Measurements from ENCODE around the gene STK39.
"Not testable (repeated sequence)": the region's sequence is repeated elsewhere in the genome, so short reads cannot be mapped to it uniquely, and the experiment has no call there.

Gene STK39

DNA sequence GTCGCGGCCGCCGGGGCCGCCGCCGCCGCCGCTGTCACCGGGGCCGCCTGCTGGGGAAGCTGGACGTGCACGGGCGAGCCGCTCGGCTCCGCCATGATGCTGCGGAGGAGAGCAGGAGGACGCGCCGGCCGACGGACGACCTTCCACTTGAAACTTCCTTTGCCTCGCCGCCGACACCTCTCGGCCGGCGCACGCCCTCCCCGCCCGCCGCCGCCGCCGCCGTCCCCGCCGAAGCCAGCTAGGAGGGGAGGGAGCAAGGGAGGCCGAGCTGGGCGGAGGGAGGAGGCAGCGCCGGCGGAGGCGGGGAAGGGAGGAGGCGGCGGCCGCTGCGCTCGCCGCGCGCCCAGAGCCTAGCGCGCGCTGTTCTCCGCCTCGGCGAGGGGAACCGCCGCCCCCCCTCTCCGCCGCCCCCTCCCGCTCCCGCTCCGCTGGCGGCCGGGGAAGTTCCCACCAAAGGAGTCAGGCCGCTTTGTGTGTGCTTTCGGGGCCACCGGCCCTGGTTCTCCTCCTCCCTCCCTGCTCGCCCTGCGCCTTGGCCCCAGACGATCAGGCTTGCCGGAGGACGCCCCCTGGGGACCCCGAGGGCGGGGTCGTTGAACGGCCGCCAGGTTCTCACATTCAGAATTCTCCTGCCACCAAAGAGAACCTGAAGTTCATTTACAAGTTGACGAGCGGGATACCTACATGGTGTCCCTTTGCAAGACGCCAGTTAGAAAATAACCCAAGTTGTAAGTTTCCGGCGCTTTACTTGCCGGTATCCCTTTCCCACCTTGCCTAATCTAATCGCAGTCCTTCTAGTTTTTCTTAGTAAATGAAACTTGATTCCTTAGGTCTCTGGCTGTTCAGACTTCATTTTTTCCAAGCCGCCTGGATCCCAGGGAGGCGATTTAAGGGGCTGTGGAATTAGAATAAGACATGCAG, at the start of gene STK39:
Gene STK39 (minus strand): TSS at position 255 of the 921 bp plus-strand sequence. CDS start 160 bp downstream, at position 95.
- DNase-seq (ENCODE audit: low read depth): peak; percentile 72

DNA sequence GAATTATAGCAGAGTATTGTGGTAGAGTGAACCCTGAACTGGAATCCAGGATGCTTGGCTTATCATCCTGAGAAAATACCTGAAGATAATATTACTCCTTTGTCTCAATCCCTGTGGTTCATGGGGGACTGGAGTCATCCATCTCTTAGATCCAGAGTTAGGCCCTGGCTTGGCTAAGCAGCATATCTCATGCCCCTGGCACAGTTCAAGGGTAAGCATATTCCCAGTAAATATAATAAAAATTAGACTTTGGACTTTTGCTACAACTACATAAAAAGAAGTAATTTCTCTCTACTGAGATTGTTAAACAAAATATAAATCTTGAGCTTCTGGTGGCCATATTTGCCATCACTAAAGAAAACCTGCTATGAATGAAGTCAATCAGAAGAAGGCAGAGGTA, 47.7 kb upstream of the STK39 start:
- DNase-seq (ENCODE audit: low read depth): no peak

DNA sequence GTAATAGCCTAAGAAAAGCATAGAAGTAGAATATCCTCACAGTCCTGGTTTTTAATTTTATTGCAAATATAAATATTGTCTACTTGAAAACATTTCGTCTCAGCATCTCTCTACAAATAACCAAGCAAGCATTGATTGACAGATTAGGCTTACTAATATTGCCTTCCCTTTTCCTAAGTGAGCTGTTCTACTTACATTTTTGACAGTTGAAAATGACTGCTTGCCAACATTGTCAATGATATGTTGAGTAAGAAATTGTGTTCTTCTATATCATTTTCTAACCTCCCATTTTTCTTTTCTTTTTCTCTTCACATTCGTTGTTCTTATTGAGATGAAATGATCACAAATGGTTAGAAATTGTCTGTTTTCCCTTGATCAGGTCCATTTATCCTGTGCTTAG, 47.0 kb upstream of the STK39 start:
- no peak for DNase-seq (ENCODE audit: low read depth)

DNA sequence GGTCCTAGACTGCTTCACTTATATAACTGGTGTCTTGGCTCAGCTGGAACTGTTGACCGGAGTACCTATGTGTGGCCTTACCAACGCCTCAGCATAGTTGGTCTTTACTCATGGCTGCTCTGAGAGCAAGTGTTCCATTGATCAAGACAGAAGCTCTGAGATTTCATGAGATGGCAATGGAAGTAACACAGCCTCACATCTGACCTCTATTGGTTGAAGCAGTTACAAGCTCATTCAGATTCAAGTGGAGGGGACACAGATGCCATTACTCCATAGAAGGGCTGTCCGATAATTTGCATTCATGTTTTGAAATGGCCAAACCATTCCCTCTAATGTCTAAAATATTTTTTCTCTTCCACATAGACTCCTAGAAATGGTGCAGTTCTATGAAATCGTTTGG, 46.4 kb upstream of the STK39 start:
- DNase-seq (ENCODE audit: low read depth): no peak

DNA sequence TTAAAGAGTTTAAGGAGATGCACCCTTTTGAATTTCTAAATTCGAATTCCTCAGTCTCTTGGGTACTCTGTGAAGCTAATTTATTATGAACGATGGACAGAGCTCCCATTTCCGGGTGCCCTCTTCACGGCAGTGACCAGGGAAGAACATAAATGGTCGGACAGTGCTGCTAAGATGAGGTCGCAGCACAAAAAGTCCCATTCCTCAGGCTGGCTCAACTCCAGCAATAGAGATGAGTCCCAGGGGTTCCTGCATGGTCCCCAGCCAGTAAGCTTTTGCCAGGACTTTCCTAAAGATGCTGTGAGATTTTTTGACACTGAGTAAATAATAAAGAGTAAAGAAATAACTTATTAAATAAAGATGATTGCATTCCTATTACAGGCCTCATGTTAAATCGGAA, 43.0 kb upstream of the STK39 start:
- no peak for DNase-seq (ENCODE audit: low read depth)

- DNase-seq (ENCODE audit: low read depth): no peak
Observed at GRCh38 chr2:168289880-168290279, 42.5 kb upstream of the STK39 start.

- no peak for DNase-seq (ENCODE audit: low read depth)
Observed at GRCh38 chr2:168286535-168286934, 39.1 kb upstream of the STK39 start.

GRCh38 chr2:168278424-168278888, 31.1 kb upstream of the STK39 start:
- no peak for DNase-seq (ENCODE audit: low read depth)

GRCh38 chr2:168277276-168277675, 29.9 kb upstream of the STK39 start:
- DNase-seq (ENCODE audit: low read depth): no peak

DNA sequence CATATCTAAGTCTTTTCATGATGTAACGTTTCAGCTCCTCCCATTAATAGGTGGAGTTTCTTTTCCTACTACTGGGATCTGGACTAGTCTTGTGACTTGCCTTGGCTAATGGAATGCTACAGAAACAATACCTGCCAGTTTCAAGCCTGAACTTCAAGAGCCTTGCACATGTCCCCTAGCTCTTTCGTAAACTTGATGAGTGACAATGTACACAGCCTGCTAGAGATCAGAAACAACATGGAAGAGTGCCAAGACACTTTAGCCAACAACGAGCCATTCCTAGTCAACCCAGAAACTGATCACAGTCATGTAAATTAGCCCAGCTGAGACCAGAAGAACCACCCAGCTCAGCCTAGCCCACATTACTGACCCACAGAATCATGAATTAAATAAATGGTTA, 24.8 kb upstream of the STK39 start:
- no peak for DNase-seq (ENCODE audit: low read depth)

GRCh38 chr2:168262926-168263325, 15.5 kb upstream of the STK39 start:
- not testable (repeated sequence) for DNase-seq (ENCODE audit: low read depth)

DNA sequence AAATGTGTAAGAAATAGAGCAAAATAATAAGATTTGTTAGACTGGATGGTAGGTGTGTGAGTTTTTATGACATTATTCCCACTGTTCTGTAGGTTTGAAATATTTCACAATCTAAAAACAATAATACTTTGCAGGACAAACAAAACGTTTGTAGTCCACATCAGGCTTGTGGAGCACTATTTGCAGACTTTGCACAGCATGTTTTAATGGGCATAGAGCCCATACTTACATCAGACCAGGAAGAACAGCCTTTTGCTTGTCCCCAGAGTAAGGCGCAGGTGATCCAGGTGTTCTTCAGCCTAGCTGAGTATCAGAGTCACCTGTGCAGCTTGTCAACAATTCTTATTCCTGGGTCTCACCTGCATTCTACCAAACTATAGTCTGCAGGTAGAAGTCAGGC, 9.1 kb upstream of the STK39 start:
- DNase-seq (ENCODE audit: low read depth): no peak

DNA sequence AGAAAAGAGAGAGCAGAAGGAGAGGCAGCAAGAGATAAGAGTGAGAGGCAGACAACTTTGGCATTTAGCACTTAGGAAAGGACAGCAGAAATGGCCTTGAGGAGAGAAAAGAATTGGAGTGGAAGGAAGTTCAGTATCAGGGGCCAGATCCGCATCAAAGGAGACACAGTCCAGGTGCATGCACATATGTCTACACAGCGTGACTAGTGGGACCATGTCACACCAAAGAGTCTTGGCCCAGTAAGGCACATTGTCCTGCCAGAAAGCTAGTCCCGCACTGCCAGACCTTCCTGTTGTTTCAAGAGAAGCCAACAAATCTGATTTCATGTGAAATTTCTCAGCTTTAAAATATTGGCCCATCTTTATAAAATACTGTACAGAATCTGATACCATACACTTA, 8.5 kb upstream of the STK39 start:
- DNase-seq (ENCODE audit: low read depth): no peak

DNA sequence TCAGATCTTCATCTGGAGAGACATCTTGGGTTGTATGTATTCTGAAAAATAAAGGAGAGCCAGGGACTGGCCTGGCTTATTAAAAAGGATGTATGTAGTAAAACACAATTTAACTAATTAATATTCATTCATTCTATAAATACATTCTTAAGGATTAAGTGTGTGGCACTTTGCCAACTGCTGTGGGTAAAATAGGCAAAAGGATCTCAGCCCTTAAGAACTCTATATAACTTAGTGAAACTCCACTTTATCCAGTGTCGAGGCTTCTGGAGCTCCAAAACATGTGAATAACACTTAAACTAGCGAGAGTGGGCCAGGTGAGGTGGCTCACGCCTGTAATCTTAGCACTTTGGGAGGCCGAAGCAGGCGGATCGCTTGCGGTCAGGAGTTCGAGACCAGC, 7.7 kb upstream of the STK39 start:
- DNase-seq (ENCODE audit: low read depth): no peak

DNA sequence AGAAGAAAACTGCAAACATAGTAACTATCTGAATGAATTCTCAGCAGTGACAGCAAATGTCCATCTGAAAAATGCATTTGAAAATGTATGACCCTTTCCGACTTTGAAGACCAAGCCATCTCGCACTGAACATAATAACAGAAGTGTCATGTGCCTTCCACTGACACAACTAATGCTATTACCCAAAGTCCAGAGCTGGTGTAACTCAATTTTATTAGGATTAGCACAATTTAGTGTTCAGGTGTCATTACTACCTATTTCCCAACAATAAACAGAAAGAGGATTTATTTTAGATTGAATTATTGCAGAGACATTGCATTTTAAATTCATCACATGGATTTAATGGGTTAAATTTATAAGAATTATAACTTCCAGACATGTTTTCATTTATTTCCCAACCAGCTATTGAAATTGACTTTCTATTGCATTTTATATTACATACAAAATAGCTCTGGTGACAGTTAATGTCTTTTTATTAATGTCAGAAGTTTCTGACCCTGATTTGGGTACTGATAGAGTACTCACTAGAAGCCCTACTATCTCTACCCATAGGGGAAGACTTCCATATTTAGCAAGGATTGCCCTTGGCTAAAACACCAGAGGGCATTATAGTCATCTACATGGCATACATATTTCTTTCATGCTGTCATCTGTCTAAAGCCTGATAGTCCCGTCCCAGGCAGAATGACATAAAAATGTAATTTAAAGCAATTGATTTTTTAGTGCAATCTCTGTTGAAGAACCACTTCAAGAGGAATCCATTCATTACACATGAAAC, 7.0 kb upstream of the STK39 start:
- DNase-seq (ENCODE audit: low read depth): no peak

DNA sequence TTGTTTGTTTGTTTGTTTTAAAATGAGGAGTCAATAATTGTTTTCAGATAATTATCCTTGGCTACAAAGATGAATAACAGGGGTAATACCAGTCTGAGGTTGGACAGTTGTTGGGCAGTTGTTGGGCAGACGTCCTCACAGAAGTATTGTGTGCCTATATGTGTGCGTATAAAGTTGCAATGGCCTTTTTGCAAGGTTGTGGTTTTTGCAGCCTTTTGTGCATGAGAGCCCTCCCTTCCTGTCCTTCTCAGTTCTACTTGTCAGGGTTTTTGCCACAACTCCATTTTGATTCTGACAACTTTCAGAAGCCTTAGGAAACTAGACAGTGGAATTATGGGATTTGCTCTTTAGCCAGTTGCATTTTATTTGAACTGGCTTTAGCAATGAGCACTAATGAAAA, 6.0 kb upstream of the STK39 start:
- no peak for DNase-seq (ENCODE audit: low read depth)

- no peak for DNase-seq (ENCODE audit: low read depth)
Observed at GRCh38 chr2:168252976-168253375, 5.6 kb upstream of the STK39 start.

DNA sequence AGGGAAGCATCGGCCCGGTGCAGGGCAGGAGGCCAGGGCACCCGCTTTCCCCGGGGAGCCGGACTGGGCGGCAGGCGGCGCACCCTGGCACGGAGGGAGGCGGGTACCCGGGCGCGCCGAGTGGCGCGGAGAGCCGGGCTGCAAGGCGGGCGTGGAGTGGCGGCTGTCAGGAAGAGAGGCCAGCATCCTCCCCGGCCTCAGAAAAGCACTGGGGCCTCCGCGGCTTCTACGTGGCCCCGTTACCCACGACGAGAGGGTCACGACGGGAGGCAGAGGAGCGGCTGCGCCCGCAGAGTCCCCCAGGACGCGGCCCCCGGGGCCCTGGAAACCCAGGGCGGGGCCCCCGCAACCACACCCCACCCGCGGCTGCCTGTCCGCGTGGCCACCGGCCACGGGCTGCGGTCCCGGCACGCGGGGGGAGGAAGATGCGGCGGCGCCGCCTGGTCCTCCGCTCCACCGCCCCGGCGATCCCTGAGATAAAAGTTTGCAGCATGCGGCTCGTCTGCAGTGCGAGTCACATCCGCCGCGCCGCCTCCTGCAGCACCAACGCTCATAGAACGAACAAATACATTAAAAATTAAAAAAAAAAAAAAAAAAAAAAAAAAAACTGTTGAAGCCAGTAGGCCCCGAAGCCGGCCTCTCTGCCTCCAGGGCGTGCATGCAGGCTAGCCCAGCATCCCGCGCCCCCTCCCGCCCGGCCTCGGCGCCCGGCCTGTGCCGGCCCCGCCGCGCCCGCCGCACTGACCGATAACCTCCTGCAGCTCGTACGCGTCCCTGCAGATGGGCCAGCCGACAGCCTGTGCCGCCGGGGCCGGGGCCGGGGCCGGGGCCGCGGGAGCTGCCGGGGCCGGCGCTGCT, 683 bp downstream of the STK39 start:
- peak; percentile 58 for DNase-seq (ENCODE audit: low read depth)

DNA sequence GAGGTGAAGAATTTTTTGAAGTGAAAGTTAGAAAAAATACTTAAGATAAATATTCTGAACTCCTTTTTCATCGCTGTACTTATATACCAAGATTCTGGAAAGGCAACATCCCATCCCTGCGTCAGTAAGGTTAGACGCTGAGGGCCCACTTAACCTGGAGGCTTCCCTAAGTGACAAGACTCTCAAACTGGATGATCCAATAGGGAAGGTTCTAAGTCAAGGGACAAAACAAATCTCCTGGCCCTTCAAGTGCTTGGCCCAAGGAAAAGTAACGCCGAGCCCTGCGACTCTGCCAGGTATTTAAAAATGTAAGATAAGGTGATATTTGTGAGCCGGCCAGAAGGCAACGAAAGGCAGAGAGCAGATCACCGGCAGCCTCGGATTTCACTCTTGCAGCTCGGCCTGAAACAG, 1.3 kb downstream of the STK39 start:
- no peak for DNase-seq (ENCODE audit: low read depth)

- DNase-seq (ENCODE audit: low read depth): no peak
Observed at GRCh38 chr2:168245074-168245825, 2.1 kb downstream of the STK39 start.

DNA sequence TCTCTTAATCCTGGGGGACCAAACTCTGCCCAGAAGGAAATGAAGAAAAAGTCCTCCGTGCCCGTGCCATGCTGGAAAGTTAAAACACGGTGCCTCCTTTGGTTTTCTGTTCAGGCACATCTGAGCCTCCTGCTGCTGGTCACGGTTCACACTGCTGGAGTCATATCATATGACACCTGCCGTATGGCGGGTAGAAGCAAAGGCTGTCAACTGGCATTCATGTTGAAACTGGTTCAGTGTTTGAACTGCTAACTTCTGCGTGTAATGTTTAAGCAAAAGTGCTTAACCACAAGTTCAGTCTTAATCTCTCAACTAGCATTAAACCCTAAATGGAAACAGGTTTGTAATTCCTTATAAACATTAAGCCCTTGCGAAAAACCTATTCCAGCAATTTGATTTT, 3.1 kb downstream of the STK39 start:
- DNase-seq (ENCODE audit: low read depth): peak; percentile 42

Data from activated T-cell treated with anti-CD3 and anti-CD28 coated beads for 24 hours (primary cell).